Ramos (cell line): ENCODE data around the gene AGAP2.

Experiments used
- in situ Hi-C: fragments of 300-500 bp; cut with MboI; formaldehyde crosslinking; loops from one replicate; pipeline ENCODE4 v1.14.3; 2022; ENCODE audit warnings: low sequenced_read_pairs; ENCODE audit not compliant: unreplicated experiment

The AGAP2 gene

DNA sequence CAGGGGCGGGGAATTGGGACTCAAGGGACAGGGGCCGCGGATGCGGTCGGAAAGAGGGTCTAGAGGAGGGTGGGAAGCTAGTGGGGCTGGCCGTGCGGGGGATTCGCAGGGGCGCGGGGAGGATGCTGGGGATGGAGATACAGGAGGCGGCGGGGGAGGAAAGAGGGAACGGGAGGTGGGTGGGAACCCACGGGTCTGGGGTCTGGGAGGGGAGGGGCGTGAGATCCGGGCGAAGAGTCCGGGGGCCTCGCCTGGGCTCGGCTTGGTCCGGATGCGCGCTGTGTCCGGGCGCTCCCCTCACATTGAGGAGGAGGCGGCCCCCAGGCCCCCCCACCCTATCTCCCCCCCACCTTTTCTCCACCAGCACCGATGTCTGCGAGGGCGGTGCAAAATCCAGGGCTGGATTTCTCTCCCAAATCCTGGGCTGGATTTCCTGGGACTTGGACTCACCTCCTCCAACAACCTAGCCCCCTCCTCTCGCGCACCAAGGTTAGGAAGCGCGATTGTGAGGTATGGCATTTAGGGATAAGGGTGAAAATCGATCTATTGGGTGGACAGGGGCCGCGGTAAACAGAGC, at the start of gene AGAP2:
AGAP2 (minus strand) TSS at position 82 of the 577 bp plus-strand sequence. CDS start 496 bp downstream, outside the sequence.
- in situ Hi-C loops: no loop called here

DNA sequence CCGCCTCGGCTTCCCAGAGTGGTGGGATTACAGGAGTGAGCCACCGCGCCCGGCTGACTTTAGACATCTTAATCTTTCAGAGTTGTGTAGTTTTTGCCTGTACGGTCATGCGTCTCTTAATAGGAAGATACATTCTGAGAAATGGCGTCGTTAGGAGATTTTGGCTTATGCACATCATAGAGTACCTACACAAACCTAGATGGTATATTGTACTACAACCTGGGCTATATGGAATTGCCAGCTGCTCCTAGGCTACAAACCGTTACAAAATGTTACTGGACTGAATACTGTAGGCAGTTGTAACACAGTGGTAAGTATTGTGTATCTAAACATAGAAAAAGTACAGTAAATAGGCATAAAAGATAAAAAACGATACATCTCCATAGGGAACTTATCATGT, 45.3 kb upstream of the AGAP2 start:
- in situ Hi-C loops: no loop called here

DNA sequence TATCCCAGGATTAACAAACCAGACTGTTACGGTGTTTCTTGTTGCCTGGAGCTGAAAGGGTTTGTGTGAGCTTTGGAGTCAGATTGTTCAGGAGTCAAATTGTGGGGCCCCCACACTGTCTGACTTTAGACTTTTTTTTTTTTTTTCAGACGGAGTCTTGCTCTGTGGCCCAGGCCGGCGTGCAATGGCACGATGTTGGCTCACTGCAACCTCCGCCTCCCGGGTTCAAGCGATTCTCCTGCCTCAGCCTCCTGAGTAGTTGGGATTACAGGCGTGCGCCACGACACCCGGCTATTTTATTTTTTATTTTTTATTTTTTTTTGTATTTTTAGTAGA, 44.9 kb upstream of the AGAP2 start:
- in situ Hi-C loops: no loop called here

DNA sequence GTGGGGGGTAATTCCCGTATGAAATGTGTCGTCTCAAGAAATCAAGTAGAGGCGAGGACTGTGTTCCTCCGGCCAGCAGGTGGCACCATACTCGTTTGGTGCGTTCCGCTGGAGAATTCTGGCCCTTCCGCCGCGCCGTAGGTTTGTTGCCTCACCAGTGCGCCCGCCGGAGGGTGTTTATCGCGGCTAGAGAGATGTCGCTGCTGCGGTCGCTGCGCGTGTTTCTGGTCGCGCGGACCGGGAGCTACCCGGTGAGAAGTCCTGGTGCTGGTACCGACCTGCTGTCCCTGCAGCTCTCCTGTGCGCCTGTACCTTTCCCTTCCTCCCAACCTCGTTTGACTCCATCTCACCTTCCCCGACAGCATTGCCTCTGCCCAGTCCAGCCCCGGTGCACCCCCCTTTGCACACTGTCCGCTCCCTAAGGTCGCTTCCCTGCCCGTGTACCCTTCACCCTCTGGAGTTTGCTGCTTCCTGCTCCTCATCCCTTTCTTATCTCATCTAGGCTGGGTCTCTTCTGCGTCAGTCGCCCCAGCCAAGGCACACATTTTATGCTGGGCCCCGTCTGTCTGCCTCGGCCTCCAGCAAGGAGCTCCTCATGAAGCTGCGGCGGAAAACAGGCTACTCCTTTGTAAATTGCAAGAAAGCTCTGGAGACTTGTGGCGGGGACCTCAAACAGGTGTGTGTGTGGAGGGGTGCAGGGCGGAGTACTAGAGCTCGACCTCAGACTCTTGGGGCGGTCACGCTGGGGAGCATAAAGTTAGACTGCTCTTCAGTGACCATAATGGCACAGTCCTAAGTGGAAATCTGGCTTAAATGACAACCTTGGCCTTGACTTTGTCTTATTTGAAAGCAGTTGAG, 44.3 kb upstream of the AGAP2 start, which contains the start of gene TSFM:
TSFM (plus strand) TSS at position 180 of the 858 bp plus-strand sequence; CDS start at position 195, 15 bp downstream.
- in situ Hi-C loops: no loop called here

DNA sequence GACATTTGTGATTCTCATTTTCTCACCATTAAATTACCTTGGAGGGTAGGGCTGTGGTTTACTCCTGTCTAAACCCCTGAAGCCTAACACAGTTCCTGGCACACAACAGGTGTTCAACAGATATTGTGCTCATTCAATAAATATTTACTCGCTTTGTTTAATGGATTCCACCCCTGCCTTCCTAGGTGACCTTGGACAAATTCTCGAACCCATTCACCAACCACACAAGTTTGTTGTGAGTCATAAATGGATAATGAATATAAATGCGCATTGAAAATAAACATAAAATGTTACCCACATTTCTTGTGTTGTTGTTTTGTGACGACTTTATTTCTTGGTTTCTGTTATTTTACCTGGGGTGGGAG, 43.7 kb upstream of the AGAP2 start:
- in situ Hi-C loops: no loop called here

DNA sequence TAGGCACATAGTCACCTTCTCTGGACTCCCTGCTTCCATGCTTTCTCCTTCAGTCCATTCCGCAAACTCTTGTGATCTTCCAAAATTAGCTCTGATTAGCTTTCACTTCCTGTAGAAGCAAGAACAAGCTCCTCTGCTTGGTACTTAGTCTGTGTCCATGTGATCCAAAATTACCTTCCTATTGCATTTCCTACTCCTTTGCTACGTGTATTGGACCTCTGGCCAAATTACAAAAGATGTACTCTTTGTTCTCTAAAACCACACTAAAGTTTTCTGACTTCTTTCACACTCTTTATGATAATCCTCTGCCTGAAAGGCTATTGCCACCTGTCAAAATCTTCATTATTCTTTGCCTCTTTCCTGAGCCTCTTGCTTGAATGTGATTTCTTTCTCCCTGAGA, 43.3 kb upstream of the AGAP2 start:
- in situ Hi-C loops: no loop called here

DNA sequence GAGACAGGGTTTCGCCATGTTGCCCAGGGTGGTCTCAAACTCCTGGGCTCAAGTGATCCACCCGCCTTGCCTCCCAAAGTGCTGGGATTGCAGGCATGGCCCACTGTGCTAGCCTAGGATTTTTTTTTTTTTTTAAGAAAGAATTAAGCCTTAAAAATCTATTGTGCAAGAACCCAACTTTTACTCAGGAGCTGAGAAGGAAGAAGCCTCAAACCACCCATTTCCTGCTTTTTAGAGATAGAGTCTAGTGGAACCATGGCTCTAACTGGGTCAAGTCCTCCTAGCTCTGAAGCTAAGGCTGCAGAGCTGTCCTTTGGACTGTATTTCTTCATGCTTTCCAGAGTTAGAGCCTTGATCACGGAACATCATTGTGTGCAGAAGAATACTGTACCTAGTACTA, 42.7 kb upstream of the AGAP2 start:
- in situ Hi-C loops: no loop called here

DNA sequence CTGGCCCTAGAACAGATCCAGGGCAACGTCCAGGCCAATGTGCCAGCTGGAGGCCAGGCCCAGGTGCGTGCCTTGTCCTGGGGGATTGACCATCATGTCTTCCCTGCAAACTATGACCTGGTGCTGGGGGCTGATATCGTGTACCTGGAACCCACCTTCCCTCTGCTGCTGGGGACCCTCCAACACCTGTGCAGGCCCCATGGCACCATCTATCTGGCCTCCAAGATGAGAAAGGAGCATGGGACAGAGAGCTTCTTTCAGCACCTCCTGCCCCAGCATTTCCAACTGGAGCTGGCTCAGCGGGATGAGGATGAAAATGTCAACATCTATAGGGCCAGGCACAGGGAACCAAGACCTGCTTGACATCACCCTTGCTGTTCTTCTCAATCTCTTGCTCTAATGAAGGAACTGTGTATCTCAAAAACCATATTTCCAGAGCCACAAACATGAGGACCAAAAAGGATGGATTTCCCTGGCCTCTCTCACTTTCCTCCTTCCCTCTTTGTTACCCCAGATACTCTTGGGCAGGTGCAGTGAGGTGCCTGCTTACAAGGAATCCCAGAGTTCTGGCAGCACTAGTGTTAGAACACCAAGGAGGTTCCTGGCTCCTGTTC, 41.8 kb upstream of the AGAP2 start:
- in situ Hi-C loops: no loop called here

DNA sequence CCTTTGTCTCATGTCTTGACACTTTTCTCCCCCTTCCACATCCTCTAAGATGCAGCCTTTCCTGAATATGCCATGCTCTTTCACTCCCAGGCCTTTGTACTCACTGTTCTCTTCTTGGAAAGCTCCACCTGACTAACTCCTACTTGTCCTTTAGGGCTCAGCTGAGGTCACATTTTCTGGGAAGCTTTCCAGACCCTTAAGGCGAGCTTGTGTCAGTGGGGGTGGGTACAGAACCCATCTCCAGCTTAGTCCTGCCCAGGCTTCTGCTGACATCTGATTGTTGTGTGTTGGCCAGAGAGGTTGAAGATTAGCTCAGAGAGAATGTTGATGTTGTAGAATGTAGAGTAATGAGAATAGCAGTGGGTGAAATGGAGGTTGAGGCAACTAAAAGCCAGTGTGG, 41.2 kb upstream of the AGAP2 start:
- in situ Hi-C loops: no loop called here

DNA sequence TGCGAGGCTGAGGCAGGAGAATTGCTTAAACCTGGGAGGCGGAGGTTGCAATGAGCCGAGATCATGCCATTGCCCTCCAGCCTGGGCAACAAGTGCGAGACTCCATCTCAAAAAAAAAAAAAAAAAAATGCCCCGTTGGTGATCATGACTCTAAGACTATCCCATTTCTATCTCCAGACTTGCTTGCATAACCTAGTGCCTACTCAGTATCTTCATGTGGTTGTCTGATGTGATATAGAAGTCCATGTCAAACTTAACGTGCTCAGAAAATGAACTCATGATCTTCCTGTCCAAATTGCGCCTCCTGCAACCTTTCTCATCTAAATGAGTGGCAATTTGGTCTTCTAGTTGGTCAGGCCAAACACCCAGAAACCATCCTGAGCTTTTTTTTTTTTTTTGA, 39.4 kb upstream of the AGAP2 start:
- in situ Hi-C loops: no loop called here

DNA sequence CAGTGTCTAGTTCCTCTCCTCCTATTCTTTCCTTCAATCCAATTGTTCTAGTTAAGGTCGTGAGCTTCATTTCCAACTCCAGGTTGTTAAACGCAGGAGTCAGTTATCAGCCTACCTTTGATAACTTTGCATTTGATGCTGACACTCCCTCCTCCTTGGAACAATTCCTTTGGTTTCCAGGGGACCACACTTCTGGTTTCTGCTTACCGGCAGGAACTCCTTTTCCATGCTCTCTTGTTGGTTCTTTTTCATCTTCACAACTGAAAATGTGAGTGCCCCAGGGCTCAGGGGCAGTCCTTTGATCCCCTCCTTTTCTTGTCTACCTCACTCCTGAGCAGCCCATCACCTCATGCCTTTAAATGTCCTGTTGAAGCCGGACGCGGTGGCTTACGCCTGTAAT, 38.8 kb upstream of the AGAP2 start:
- in situ Hi-C loops: no loop called here

DNA sequence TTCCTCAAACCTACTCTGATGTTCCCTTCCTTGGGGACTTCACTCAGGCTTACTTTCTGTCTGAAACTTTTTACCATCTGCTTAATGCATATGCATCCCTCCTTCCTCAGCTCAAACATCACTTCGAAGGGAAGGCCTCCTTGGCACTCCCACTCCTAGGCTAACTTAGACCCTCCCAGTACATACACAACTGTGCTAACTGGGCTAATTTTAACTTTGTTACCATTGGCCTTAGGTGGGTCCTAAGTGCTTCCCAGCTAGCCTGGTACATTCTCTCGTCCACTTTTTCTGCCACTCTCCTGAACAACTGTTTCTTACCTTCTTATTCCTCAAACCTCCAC, 37.7 kb upstream of the AGAP2 start:
- in situ Hi-C loops: no loop called here

DNA sequence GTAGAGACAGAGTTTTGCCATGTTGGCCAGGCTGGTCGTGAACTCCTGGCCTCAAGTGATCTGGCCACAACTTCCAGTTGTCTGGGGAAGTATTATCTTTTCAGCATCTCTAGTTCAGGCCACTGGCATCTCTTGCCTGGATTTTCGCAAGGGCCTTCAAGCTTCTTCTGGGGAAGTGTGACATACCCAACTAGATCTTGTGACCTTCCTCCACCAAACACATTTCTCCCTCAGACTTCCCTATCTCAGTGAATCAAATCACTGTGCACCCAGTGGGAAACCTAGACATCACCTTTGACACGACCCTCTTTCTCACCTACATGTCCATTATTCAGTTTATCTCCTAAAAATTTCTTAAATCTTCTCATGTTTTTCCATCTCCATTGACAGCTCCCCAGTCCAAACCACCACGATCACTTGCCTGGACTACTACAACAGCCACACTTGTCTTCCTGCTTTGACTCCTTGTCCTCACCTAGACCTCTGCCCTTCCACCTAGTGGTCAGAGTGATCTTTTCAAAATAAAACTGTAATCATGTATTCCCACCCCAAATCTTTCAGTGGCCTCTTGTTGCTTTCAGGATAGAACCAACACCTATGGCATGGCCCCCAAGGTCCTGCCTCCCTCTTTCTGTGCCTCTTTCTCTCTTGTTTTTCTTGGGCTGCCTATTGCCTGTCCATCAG, 37.2 kb upstream of the AGAP2 start:
- in situ Hi-C loops: no loop called here

DNA sequence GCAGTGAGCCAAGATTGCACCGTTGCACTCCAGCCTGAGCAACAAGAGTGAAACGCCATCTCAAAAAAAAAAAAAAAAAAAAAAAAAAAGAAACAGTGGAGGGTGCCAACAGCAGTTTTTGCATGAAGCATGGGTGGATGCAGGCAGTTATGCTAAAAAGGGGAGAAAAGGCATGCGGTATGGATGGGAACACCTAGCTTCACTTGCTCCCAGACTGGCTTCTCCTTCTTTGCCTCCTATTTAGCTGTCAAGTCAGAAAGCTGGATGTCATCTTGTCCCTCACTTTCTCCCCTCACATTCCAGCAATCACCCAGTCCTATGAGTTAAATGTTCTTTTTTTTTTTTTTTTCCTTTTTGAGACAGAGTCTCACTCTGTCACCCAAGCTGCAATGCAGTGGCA, 36.5 kb upstream of the AGAP2 start:
- in situ Hi-C loops: no loop called here

DNA sequence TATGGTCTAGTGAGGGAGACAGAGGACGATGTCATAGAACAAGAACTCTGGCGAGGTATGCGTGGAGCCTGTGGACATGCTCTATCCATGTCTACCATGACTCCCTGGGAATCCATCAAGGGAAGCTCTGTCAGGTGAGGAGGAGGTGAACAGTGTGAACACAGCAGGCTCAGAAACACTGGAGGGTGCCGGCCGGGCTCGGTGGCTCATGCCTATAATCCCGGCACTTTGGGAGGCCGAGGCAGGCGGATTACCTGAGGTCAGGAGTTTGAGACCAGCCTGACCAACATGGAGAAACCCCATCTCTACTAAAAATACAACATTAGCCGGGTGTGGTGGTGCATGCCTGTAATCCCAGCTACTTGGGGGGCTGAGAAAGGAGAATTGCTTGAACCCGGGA, 36.1 kb upstream of the AGAP2 start:
- in situ Hi-C loops: loop anchor here (25.0 kb wide), 1 partner anchor 537 kb away; the partner anchor contains the start of gene SHMT2

DNA sequence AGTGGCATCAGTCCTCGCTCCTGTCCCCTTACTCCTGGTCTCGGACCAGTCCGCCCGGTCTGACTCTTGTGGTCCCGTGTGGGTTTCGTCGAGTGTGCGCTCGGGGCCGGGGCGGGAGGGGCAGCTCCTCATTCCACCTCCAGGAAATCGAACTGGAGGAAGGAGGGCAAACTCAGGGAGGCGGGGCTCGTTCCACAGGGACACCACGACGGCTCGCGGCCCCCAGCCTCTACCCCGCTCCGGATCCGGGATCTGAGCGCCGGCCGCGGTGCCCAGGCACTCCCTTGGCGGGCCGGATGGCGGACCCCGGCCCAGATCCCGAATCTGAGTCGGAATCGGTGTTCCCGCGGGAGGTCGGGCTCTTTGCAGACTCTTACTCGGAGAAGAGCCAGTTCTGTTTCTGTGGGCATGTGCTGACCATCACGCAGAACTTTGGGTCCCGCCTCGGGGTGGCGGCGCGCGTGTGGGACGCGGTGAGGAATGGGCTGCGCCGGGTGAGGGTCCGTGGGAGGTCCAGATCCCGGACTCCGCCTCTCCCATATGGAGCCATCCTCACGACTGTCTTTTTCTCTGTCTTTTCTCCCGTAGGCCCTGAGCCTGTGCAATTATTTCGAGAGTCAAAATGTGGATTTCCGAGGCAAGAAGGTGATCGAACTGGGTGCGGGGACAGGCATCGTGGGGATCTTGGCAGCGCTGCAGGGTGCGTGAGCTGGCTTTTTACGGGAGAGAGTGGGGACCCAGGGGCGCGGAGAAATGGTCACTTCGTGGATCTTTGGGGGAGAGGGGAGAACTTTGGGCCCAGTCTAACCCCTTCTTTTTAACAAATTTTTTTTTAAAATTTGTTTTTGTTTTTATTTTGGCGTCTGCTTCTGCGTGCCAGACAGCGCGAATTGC, 34.1 kb upstream of the AGAP2 start, which contains the start of gene EEF1AKMT3:
EEF1AKMT3 (plus strand) TSS at position 186 of the 894 bp plus-strand sequence; CDS start at position 297, 111 bp downstream.
- in situ Hi-C loops: loop anchor here (25.0 kb wide), 1 partner anchor 535 kb away; the partner anchor contains the start of gene SHMT2

DNA sequence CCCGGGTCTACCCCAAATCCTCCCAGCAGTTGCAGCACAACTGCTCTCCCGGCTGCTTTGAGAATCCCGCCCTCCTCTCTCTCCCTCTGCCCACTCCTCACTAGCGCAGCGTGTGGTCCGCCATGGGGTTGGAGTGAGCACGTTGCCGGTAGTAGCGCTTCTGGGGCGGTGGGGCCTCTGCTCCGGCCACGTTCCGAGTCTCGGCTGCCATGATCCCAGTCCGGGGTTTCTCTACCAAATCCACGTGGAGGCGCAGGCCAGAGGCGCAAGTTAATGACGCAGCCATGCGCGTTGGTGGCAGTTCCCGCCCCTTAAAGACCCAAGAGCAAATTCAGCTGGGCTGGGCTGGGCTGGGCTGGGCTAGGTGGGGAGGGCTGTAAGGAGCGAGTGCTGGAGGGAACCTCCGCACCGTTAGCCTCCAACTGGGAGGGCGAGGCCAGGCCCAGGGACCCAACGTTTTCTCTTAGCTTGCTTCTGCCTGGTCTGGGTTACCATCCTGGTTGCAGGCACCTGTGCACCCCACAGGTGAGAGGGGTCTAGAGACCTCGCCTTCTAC, 33.4 kb upstream of the AGAP2 start, which contains the start of gene METTL1:
METTL1 (minus strand) TSS at position 233 of the 556 bp plus-strand sequence; CDS start at position 211, 22 bp downstream.
- in situ Hi-C loops: loop anchor here (25.0 kb wide), 1 partner anchor 535 kb away; the partner anchor contains the start of gene SHMT2

DNA sequence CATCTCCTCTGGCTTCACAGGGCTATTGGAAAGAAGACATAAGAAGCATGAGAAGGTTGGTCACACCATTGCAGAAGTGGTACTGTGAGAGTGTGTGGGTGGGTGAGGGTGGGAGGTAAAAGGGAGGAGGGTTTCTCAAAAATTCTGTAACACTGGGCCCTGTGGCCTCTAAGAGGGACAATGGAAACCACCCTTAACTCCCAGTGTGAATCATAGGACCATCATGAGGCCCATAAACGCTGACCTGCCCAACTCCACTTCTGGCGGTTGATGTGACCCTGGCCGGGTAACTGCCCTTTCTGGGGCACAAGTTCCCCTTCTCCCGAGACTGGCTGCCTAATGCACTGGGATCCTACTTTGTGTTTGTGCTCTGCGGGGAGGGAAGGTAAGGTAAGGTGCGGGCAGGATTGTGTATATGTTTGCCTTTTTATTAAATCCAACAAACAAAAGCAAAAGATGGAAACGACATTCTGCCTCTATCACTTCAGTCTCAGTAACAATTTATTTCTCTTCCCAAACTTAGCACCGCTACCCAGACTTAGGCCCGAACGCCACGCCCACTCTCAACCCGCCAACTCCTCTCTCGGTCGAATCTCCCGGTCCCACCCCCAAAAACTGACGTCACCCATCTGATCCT, 32.8 kb upstream of the AGAP2 start:
- in situ Hi-C loops: loop anchor here (25.0 kb wide), 1 partner anchor 534 kb away; the partner anchor contains the start of gene SHMT2

DNA sequence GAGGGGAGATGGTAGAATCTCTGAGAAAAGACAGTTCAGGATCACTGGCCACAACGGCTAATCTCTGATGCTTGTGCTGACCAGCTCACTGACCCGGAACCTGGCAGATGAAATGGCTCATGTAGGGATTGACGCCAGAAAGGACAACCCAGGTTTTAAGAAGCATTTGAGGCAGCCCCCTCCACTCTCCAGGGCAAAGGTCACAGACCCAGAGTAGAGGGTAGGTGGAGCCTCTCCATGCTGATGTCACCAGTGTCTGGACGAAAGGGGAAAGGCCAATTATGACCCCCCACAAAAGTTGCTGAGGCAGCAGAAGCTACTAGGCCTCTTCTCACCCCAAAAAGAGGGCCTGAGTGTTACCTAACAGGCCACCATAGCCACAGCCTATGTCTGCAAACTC, 32.2 kb upstream of the AGAP2 start:
- in situ Hi-C loops: loop anchor here (25.0 kb wide), 1 partner anchor 533 kb away; the partner anchor contains the start of gene SHMT2
